ENCODE results near the gene CCNK. TPM values are rescaled to one million over a fixed set of nuclear protein-coding genes. Genes with fewer than 3 reads are reported as not detected.

CCNK gene
- total RNA-seq, 4 donors from 2014 or later: 16.5 to 29.1 (median 21.4) TPM

DNA sequence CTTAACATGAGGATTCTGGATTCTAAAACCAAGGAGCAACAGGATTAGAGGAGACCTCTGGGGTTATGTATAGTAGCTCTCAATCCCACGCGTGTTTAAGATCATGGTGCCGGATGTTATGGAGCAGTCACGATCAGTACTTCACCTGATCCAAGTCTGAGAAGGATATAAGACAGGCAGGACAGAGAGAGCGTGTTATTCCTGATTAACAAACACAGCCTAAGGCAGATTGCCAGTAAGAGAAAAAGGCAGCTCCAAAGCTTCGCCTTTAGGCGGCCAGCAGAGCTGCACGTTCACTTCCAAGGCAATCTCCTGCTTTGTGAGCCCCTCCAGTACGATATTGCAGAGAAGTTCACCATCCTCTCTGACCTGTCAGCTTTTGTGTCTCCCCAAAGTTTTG, 6.0 kb upstream of the CCNK start:
- WGBS, 2 donors: 71 to 73% methylated on average over 9 of the region's 9 CpGs
- Histone ChIP-seq H3K27me3 (no peaks in the 10 kb centered on the region), H3K4me3 (no peak overlapping the region), H3K27ac (no peak overlapping the region), H3K36me3 (no peaks in the 10 kb centered on the region), H3K4me1 (peaks cover 0 to 43% (median 14%) of the 10 kb centered on the region in 4 donors), H3K9me3 (no peaks in the 10 kb centered on the region)
- TF ChIP-seq EP300 (IDR thresholded peaks at IDR 0.05) (no peak), POLR2A (IDR thresholded peaks at IDR 0.05) (no peak)
- TF ChIP-seq, protein P1, sequence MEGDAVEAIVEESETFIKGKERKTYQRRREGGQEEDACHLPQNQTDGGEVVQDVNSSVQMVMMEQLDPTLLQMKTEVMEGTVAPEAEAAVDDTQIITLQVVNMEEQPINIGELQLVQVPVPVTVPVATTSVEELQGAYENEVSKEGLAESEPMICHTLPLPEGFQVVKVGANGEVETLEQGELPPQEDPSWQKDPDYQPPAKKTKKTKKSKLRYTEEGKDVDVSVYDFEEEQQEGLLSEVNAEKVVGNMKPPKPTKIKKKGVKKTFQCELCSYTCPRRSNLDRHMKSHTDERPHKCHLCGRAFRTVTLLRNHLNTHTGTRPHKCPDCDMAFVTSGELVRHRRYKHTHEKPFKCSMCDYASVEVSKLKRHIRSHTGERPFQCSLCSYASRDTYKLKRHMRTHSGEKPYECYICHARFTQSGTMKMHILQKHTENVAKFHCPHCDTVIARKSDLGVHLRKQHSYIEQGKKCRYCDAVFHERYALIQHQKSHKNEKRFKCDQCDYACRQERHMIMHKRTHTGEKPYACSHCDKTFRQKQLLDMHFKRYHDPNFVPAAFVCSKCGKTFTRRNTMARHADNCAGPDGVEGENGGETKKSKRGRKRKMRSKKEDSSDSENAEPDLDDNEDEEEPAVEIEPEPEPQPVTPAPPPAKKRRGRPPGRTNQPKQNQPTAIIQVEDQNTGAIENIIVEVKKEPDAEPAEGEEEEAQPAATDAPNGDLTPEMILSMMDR (IDR thresholded peaks at IDR 0.05): no peak
- no peak for DNase-seq (ENCODE audit: low spot score in 2 of 2)

DNA sequence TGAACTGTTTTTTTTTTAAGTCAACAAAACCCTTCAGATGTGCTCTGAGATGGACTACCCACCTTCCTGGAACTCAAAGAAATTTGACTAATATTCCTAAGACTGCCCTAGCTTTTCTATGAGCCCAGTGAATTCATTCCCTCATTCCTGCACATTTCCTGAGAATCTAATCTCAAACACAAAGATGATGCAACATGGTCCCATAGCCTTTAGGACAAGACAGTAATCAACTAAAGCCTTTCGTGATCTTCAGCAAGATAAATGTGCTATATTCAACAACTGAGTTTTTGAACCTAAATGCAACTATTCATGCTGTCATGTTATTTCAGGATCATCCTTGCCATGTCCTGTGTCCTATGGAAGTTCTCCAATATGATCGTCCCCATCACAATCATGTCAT, 5.5 kb upstream of the CCNK start:
- TF ChIP-seq EP300 (IDR thresholded peaks at IDR 0.05) (no peak), POLR2A (IDR thresholded peaks at IDR 0.05) (no peak)
- TF ChIP-seq, protein P1 (IDR thresholded peaks at IDR 0.05): no peak
- no peak for DNase-seq (ENCODE audit: low spot score in 2 of 2)
- Histone ChIP-seq H3K36me3 (no peaks in the 10 kb centered on the region), H3K4me3 (no peak overlapping the region), H3K4me1 (peaks cover 0 to 43% (median 14%) of the 10 kb centered on the region in 4 donors), H3K9me3 (no peaks in the 10 kb centered on the region), H3K27ac (no peak overlapping the region), H3K27me3 (no peaks in the 10 kb centered on the region)
- WGBS, 2 donors: 87 to 90% methylated on average over 2 of the region's 2 CpGs

DNA sequence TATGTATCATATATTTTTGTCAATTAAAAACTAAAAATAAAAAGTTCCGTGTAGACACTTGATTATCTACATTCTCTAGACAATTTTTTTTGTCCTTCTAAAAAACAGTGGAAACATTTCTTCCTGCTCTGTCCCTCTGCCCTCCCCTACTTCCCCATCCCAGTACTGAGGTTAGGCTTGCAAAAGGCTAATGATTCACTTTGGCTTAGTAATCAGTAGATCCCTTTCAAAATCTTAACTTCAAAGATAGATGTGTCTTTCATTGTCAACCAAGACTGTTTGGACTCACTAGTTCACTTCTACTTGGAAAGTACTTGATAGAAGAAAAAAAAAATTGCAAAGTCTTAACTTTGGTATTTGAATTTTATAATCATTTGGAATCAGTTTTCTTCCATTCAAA, 4.3 kb upstream of the CCNK start:
- Histone ChIP-seq H3K4me3 (no peak overlapping the region), H3K9me3 (no peaks in the 10 kb centered on the region), H3K4me1 (peaks cover 0 to 44% (median 14%) of the 10 kb centered on the region in 4 donors), H3K27ac (no peak overlapping the region), H3K36me3 (no peaks in the 10 kb centered on the region), H3K27me3 (no peaks in the 10 kb centered on the region)
- WGBS, 2 donors: 60 to 77% methylated on average over 1 of the region's 1 CpG
- DNase-seq (ENCODE audit: low spot score in 2 of 2): no peak
- TF ChIP-seq EP300 (IDR thresholded peaks at IDR 0.05): no peak
- TF ChIP-seq, protein P1 (IDR thresholded peaks at IDR 0.05): no peak
- no peak for TF ChIP-seq POLR2A (IDR thresholded peaks at IDR 0.05)

DNA sequence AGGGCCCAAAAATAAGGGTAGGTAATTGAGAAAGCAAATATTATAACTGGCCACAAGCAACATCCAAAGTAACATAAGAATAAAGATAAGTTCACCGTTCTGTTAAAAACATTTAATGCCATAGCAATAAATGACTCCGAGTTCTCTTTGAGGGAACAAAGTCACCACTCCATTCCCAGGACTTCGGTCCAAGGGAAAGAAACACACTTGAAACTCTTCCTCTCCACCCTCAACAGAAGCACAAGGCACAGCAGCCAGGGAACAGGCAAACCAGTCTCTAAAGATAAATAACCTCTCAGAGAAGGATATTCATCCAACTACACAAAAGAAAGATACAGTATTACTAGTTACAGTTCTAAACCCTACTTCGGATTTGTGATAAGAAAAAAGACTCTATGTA, 3.1 kb upstream of the CCNK start:
- 84 to 86% methylated on average over 4 of the region's 4 CpGs for WGBS, 2 donors

DNA sequence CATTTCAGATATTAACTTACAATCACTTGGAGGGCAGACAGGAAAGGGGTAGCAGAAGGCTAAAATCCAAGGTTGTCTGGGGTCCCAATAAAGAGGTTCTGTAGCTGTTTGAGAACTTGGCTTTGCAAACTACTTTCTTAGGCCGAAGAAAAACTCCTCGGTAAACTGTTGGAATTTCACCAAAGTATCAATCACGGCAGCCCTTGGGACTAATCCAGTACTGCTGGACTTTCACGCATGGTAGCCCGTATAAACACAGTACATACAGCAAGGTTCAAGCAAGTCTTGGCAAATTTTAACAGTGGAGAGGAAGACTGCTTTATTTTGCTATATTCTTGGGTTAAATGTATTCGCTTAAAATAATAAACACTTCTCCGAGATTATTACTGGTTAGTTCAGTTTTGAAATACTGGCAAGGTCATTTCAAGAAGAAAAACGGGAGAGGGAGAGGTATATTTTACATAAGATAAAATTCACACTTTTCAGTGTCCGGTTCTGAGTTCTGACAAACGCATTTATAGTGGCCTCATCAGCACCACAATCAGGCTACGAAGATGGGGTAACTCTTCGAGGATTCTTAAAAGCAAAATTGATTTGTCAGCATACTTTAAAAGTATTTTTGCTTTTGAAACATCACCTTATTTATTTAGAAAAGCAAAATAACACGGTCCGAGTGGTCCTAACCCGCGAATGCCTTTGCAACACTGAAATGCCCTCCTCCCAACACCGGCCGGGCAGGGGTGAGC, 1.9 kb upstream of the CCNK start:
- Histone ChIP-seq H3K4me3 (peak overlapping the region; percentile 63 to 97 (median 79)), H3K27me3 (no peaks in the 10 kb centered on the region), H3K4me1 (peaks cover 0 to 63% (median 31%) of the 10 kb centered on the region in 4 donors), H3K9me3 (no peaks in the 10 kb centered on the region), H3K36me3 (no peaks in the 10 kb centered on the region), H3K27ac (peak overlapping the region; percentile 77 to 96 (median 91))
- DNase-seq (ENCODE audit: low spot score in 2 of 2): no peak
- TF ChIP-seq POLR2A (IDR thresholded peaks at IDR 0.05): no peak
- 11 to 14% methylated on average over 18 of the region's 18 CpGs for WGBS, 2 donors

More for the DNA sequence above, 3.1 kb upstream of the CCNK start:
- H3K36me3 ChIP-seq: no peaks in the 10 kb centered on the region
- no peaks in the 10 kb centered on the region for H3K27me3 ChIP-seq
- H3K9me3 ChIP-seq: no peaks in the 10 kb centered on the region
- TF ChIP-seq, protein P1 (IDR thresholded peaks at IDR 0.05): no peak
- TF ChIP-seq EP300 (IDR thresholded peaks at IDR 0.05): no peak
- no peak for TF ChIP-seq POLR2A (IDR thresholded peaks at IDR 0.05)
- DNase-seq (ENCODE audit: low spot score in 2 of 2): no peak
- H3K4me1 ChIP-seq: peaks cover 0 to 57% (median 26%) of the 10 kb centered on the region in 4 donors
- no peak overlapping the region for H3K4me3 ChIP-seq
- H3K27ac ChIP-seq: no peak overlapping the region

Measured in tibial nerve (tissue), 4 donors.